Endodermal cell (in vitro differentiated cells): Measurements from ENCODE around the gene SLC2A1. TPM values are rescaled to one million over a fixed set of nuclear protein-coding genes. Genes with fewer than 3 reads are reported as not detected.

Experiments
- DNase-seq: peaks from one replicate; pipeline ENCODE4 v3.0.0-alpha.2; 2017
- H3K27ac ChIP-seq: 2 replicates; pipeline ENCODE4 v1.5.1; 2013; ENCODE audit warnings: mild to moderate bottlenecking, low read depth, low read length, moderate library complexity
- H3K27me3 ChIP-seq: 2 replicates; pipeline ENCODE4 v1.6.1; 2013; ENCODE audit warnings: mild to moderate bottlenecking, low read length, moderate library complexity; ENCODE audit not compliant: insufficient read depth, control insufficient read depth, poor library complexity, severe bottlenecking
- H3K36me3 ChIP-seq: 2 replicates; pipeline ENCODE4 v1.7.0; 2013; ENCODE audit warnings: mild to moderate bottlenecking, low read length, moderate library complexity; ENCODE audit not compliant: control insufficient read depth, insufficient read depth
- H3K4me1 ChIP-seq: one replicate; pipeline ENCODE4 v1.7.0; 2013; ENCODE audit warnings: low read length; ENCODE audit not compliant: control insufficient read depth, insufficient read depth
- H3K4me3 ChIP-seq: 2 replicates; pipeline ENCODE4 v1.5.1; 2013; ENCODE audit warnings: mild to moderate bottlenecking, low read length, moderate library complexity
- H3K9ac ChIP-seq: 2 replicates; pipeline ENCODE4 v1.6.1; 2013; ENCODE audit warnings: mild to moderate bottlenecking, low read length, moderate library complexity; ENCODE audit not compliant: poor library complexity, severe bottlenecking; ENCODE audit errors: extremely low read depth
- H3K9me3 ChIP-seq: 2 replicates; pipeline ENCODE4 v1.6.1; 2013; ENCODE audit warnings: mild to moderate bottlenecking, low read length, moderate library complexity; ENCODE audit not compliant: control insufficient read depth
- H3K27ac Mint-ChIP-seq: 2 replicates; pipeline ENCODE4 v1.8.0; 2020; ENCODE audit warnings: mixed read lengths
- H3K27me3 Mint-ChIP-seq: 2 replicates; pipeline ENCODE4 v1.8.0; 2021; ENCODE audit warnings: mild to moderate bottlenecking, mixed read lengths; ENCODE audit not compliant: insufficient read depth
- H3K36me3 Mint-ChIP-seq: 2 replicates; pipeline ENCODE4 v1.8.0; 2020; ENCODE audit warnings: low read depth, mixed read lengths
- H3K4me1 Mint-ChIP-seq: 2 replicates; pipeline ENCODE4 v1.8.0; 2020; ENCODE audit warnings: mixed read lengths
- H3K4me3 Mint-ChIP-seq: 2 replicates; pipeline ENCODE4 v1.8.0; 2020; ENCODE audit warnings: mild to moderate bottlenecking, moderate library complexity, mixed read lengths
- H3K9me3 Mint-ChIP-seq: 2 replicates; pipeline ENCODE4 v1.8.0; 2020; ENCODE audit warnings: mild to moderate bottlenecking, mixed read lengths
- CTCF ChIP-seq: fragments of 200-600 bp; sonication (generic); conservative IDR thresholded peaks from 2 replicates; pipeline ENCODE4 v1.5.0; 2021; ENCODE audit warnings: antibody characterized with exemption, mild to moderate bottlenecking
- WGBS, 2 experiments: methylation state at CpG; one replicate each; pipeline versions ENCODE4 v1.1.5 to v1.1.7; 2013; ENCODE audit warnings: missing lambda C conversion rate in 2 of 2, mixed read lengths in 1 of 2; ENCODE audit not compliant: insufficient coverage in 1 of 2, insufficient read length in 1 of 2; 5-methylcytosine and 5-hydroxymethylcytosine counted together
- total RNA-seq, 2 donors: library from RNA; stranded (reverse); fragmentation: NEBNext Ultra II Directional in 1 of 2; extraction: Animal tissue kit (Norgen Biotek cat#: 25700) in 1 of 2; gene quantifications; 2 replicates in 1 of 2; 3 replicates in 1 of 2; pipeline ENCODE4 v1.2.1, GENCODE V29; 2021

SLC2A1 gene
- total RNA-seq, 2 donors from 2014 or later: 42.5 to 69.7 TPM

GRCh38 chr1:42928859-42929258 lies 29.8 kb downstream of the SLC2A1 start:
- TF ChIP-seq CTCF: no peak
- Mint-ChIP-seq H3K4me1 (peaks cover 17% of the 10 kb centered on the region), H3K27ac (no peak overlapping the region), H3K9me3 (no peaks in the 10 kb centered on the region), H3K36me3 (peaks cover 50% of the 10 kb centered on the region), H3K4me3 (no peak overlapping the region), H3K27me3 (no peaks in the 10 kb centered on the region)
- Histone ChIP-seq H3K27me3 (no peaks in the 10 kb centered on the region), H3K4me3 (no peak overlapping the region), H3K27ac (no peak overlapping the region), H3K36me3 (peaks cover 40% of the 10 kb centered on the region), H3K9me3 (no peaks in the 10 kb centered on the region), H3K4me1 (no peaks in the 10 kb centered on the region), H3K9ac (no peak overlapping the region)
- WGBS, 2 experiments: 96 to 100% methylated on average over 4 to 13 of the region's 13 CpGs
- DNase-seq: peak; percentile 42

DNA sequence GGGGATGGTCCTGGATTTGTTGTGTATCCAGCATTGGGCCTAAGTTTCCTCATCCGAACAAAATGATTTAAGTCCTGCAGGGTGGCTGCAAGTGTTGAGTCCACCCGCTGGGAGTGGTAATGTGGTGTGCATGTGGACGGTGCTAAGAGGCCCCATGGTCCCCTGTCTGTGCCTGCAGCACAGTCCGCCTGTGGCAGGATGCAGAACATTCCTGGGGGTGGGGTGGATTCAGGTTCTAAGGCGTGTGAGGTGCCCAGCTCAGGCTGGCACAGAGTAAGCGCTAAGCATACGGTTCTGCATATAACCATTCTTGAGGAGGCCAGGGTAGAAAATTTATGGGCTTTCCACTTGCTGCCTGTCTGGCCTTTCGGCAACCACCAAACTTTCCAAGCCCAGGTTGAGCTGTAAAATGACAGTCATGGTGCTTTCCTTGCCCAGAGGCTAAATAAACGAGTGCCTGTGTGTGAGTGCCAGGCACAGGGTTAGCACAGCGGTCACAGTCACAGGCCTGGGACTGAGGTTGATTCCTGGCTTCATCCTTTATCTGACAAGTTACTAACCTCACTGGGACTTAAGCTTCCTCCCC lies 30.7 kb downstream of the SLC2A1 start:
- no peaks in the 10 kb centered on the region for H3K27me3 ChIP-seq
- no peak for TF ChIP-seq CTCF
- H3K9ac ChIP-seq: no peak overlapping the region
- H3K9me3 Mint-ChIP-seq: no peaks in the 10 kb centered on the region
- no peaks in the 10 kb centered on the region for H3K27me3 Mint-ChIP-seq
- H3K4me3 ChIP-seq: no peak overlapping the region
- H3K4me1 Mint-ChIP-seq: peaks cover 23% of the 10 kb centered on the region
- peaks cover 3% of the 10 kb centered on the region for H3K4me1 ChIP-seq
- peaks cover 40% of the 10 kb centered on the region for H3K36me3 ChIP-seq
- peak; percentile 47 for DNase-seq
- H3K36me3 Mint-ChIP-seq: peaks cover 50% of the 10 kb centered on the region
- no peak overlapping the region for H3K27ac ChIP-seq
- WGBS, 2 experiments: 93% methylated on average over 7 to 10 of the region's 10 CpGs
- peak overlapping the region; percentile 10 for H3K27ac Mint-ChIP-seq
- no peaks in the 10 kb centered on the region for H3K9me3 ChIP-seq
- H3K4me3 Mint-ChIP-seq: no peak overlapping the region

DNA sequence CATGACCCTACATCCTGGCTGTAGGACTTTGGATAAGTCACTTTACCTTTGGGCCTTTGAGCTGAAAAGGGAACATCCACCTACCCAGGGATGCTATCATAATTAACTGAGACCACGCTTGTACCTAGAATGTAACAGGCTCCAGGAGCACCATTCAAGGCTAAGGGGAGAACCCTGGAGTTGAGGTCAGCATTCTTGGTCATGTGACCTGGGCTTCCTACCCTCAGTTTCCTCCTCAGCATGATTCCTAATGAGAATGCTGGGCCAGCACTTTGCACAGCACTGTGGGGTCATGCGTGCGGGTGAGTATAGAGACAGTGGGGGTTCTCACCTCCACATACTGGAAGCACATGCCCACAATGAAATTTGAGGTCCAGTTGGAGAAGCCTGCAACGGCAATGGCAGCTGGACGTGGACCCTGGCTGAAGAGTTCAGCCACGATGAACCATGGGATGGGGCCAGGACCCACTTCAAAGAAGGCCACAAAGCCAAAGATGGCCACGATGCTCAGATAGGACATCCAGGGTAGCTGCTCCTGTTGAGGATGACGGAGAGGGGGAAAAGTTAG lies 31.3 kb downstream of the SLC2A1 start:
- H3K4me3 Mint-ChIP-seq: no peak overlapping the region
- no peak overlapping the region for H3K27ac Mint-ChIP-seq
- H3K4me1 Mint-ChIP-seq: peaks cover 20% of the 10 kb centered on the region
- Histone ChIP-seq H3K4me1 (peaks cover 3% of the 10 kb centered on the region), H3K4me3 (no peak overlapping the region), H3K9me3 (no peaks in the 10 kb centered on the region), H3K36me3 (peaks cover 40% of the 10 kb centered on the region), H3K9ac (no peak overlapping the region), H3K27me3 (no peaks in the 10 kb centered on the region), H3K27ac (no peak overlapping the region)
- 96% methylated on average over 8 of the region's 8 CpGs for WGBS, 2 experiments
- no peaks in the 10 kb centered on the region for H3K27me3 Mint-ChIP-seq
- DNase-seq: peak; percentile 44
- no peak for TF ChIP-seq CTCF
- peaks cover 50% of the 10 kb centered on the region for H3K36me3 Mint-ChIP-seq
- H3K9me3 Mint-ChIP-seq: no peaks in the 10 kb centered on the region
